Central memory CD4-positive, alpha-beta T cell (primary cell): Measurements from ENCODE around the gene PYDC1.
"Not testable (repeated sequence)": the region's sequence is repeated elsewhere in the genome, so short reads cannot be mapped to it uniquely, and the experiment has no call there.

ENCODE experiments used
- DNase-seq: peaks from one replicate; pipeline ENCODE4 v3.0.0; 2022

The PYDC1 gene

DNA sequence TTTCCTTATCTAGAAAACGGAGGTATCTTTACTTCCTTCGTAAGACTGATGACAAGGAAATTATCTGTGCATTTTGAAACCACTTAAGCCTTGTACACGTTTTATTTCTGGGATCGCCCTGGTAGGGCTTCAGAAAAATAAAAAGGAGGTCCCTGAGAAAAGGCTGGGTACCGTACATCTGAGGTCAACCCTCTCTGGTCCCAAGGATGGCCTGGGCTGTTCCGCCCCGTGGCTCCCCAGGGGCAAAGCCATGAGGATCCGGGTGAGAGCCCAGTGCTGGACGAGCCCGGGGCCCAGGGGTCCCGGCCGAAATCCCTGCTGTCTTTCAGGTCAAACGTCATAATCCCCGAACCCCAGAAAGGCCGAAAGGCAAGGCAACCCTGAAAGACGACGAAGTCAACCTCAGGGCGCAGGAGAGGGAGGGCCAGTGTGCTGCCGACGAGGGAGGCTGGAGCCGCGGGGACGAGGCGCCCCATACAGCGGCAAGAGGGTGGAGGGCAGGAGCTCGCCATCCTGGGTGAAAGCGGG, 37.7 kb downstream of the PYDC1 start:
- no peak for DNase-seq

- peak; percentile 61 for DNase-seq
Observed at GRCh38 chr16:31177136-31177535, 39.8 kb downstream of the PYDC1 start.

DNA sequence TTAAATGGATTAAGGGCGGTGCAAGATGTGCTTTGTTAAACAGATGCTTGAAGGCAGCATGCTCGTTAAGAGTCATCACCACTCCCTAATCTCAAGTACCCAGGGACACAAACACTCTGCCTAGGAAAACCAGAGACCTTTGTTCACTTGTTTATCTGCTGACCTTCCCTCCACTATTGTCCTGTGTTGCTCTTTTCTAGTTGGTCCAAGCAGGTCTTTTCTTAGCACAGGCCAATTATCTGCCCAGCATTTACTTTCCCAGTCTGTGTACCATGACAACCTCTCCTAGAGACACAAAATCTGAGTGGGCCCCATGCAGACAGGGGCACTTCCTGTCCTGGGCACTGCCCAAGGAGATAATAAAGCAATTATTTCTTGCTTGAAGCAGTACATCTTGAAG, 46.9 kb downstream of the PYDC1 start:
- DNase-seq: not testable (repeated sequence)

DNA sequence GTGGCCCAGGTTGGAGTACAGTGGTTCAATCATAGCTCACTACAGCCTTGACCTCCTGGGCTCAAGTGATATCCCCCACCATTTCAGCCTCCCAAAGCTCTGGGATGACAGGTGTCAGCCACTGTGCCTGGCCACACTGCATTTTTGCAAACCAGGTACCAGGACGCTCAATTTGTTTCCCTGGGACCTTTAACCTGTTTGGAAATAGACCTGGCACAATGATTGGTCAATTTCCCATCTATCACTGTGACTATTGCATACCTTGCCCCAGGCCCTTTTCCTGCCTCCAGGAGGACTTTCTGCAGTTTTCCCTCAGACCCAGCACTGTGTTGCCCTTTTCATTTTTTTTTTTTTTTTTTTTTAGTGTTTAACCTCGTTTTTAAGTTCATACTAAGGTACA, 48.1 kb downstream of the PYDC1 start:
- no peak for DNase-seq

GRCh38 chr16:31167315-31167714, 49.6 kb downstream of the PYDC1 start:
- DNase-seq: no peak
